WI38 (cell line): ENCODE results near the gene AHRR.

Experiments used
- H3K4me3 ChIP-seq: 2 replicates; pipeline ENCODE4 v1.5.1; 2011; ENCODE audit warnings: low read depth, mild to moderate bottlenecking, control low read depth, low read length
- CTCF ChIP-seq: IDR thresholded peaks from 2 replicates; pipeline ENCODE4 v1.5.1; 2012; ENCODE audit warnings: low read depth, mild to moderate bottlenecking, control low read depth, low read length

The AHRR gene

GRCh38 chr5:416636-416960 lies 95.1 kb downstream of the AHRR start:
- H3K4me3 ChIP-seq, result no peak overlapping the region
- no peak for TF ChIP-seq CTCF

- no peak overlapping the region for H3K4me3 ChIP-seq
- no peak for TF ChIP-seq CTCF
Observed at GRCh38 chr5:417301-418161, 96.0 kb downstream of the AHRR start.

GRCh38 chr5:418162-419121 lies 96.9 kb downstream of the AHRR start:
- H3K4me3 ChIP-seq, result no peak overlapping the region
- no peak for TF ChIP-seq CTCF

- no peak overlapping the region for H3K4me3 ChIP-seq
- TF ChIP-seq CTCF, result no peak
Observed at GRCh38 chr5:419970-420369, 98.5 kb downstream of the AHRR start.

- TF ChIP-seq CTCF, result no peak
- H3K4me3 ChIP-seq, result no peak overlapping the region
Observed at GRCh38 chr5:420632-421286, 99.2 kb downstream of the AHRR start.

- H3K4me3 ChIP-seq, result no peak overlapping the region
- TF ChIP-seq CTCF, result no peak
Observed at GRCh38 chr5:421287-421880, 99.9 kb downstream of the AHRR start.
